NCI-H345 (cell line): ENCODE measurements around the gene INTS6.

Experiments
- DNase-seq: peaks from one replicate; lab custom pipeline; 2025; lab: John Stamatoyannopoulos, UW

INTS6 gene, protein sequence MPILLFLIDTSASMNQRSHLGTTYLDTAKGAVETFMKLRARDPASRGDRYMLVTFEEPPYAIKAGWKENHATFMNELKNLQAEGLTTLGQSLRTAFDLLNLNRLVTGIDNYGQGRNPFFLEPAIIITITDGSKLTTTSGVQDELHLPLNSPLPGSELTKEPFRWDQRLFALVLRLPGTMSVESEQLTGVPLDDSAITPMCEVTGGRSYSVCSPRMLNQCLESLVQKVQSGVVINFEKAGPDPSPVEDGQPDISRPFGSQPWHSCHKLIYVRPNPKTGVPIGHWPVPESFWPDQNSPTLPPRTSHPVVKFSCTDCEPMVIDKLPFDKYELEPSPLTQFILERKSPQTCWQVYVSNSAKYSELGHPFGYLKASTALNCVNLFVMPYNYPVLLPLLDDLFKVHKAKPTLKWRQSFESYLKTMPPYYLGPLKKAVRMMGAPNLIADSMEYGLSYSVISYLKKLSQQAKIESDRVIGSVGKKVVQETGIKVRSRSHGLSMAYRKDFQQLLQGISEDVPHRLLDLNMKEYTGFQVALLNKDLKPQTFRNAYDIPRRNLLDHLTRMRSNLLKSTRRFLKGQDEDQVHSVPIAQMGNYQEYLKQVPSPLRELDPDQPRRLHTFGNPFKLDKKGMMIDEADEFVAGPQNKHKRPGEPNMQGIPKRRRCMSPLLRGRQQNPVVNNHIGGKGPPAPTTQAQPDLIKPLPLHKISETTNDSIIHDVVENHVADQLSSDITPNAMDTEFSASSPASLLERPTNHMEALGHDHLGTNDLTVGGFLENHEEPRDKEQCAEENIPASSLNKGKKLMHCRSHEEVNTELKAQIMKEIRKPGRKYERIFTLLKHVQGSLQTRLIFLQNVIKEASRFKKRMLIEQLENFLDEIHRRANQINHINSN

DNA sequence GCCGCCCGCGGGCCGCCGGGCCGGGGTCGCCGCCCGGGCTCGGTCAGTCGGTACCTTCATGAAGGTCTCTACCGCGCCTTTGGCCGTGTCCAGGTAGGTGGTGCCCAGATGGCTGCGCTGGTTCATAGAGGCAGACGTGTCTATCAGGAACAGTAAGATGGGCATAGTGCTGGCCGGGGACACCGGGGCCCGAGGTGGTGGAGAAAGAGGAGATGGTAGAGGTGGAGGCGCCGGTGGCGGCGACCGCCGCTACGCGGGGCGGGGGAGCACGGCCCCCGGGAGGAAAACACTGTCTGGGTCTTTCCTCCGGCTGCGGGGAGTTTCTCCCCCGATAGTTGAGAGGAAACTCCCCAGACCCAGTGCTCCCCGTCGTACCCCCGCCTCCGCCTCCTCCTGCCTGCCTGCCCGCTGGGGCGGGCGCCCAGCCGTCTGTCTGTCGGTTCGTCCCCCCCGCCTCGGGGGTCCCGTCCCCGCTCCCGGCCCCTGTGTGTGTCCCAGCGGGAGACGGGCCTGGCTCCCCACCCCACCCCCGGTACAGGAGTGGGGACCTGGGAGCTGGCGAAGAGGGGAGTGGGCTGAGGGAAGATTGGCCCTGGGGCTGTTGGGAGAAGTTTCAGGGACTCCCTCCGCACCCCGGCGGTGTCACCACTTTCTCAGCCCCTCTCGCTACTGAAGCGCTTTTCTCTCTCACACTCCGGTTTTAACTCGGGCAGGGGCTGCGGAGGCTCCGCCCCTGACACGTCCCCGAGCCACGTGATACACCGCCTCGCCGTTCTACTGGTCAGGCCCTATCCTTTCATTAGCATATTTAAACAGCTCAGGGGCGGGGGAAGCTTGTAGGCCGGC, at the start of gene INTS6:
TSS of gene INTS6 (minus strand) at position 676 of the 846 bp plus-strand sequence. CDS start at position 165, 511 bp downstream.
- DNase-seq = peak; percentile 98

DNA sequence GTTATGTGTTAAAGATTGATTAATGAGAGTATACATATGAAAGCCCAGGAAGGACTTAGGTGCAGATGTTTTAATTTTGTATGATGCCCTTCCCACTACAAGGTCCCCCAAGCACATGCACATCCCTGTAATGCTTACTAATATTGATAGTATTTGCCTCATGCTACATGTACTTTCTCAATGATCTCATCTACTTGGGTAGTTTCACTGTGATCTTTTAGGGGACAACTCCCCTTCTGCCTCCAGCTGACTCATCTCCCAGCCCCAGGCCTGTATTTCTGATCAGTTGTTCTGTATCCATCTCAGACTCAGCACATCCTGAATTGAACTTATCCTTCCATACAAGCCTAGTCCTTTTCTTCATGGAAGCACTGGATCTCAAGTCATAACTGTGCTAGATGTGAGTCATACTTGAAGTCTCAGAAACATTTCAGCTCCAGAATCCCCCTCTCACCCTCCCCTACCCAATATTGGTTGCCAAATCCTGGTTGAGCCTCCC, 49.4 kb upstream of the INTS6 start:
- DNase-seq = no peak

DNA sequence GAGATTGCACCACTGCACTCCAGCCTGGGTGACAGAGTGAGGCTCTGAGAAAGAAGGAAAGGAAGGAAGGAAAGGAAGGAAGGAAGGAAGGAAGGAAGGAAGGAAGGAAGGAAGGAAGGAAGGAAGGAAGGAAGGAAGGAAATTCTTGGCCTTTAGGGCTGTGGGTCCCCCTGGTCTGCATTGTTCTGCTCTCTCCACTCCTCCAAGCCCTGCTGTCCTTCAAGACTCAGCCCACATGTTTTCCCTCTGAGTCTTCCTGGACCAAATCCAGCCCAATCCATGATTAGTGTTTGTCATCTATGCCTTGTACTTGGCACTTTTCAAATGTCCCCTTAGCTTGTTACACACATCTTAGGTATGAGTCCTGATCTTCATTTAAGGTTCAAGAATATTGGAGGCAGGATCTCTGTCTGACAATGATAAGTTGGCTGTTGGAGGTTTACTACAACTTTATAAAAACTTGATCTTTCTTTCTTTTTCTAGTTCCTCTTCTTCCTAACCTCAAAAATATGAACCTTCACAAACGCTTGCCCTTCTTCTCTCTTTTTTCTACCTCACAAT, 48.8 kb upstream of the INTS6 start:
- DNase-seq = no peak

DNA sequence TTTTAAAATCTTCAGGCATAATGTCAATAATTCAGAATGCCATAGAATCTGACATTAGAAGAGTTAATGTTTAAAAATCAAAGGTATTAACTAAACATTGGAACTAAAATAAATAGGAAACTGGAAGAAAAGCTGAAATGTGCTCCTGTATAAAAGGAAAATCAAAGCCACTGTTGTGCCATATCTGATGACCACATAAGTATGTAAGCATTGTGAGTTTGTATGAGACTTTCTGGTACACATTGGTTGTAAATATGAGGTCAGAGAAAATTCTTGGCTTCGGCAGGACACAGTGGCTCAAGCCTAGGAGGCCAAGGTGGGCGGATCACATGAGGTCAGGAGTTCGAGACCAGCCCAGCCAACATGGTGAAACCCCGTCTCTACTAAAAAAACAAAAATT, 48.3 kb upstream of the INTS6 start:
- no peak for DNase-seq

DNA sequence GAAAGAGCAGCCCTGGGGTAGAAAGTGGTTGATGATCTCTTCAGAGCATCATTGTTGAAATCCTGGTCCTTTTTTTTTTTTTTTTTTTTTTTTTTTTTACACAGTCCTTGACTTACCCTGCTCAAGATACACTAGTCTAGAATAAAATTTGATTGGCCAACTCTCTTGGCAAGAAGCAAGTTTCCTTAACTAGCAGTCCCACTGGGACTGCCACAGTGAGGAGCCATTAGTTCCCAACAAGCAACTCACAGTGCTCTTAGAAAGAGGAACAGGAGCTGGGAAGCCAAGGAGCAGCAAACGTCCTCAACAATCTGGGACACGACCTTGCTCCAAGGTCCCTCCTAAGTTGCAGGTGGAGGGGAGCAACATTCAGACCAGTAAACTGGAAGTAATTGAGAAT, 47.9 kb upstream of the INTS6 start:
- no peak for DNase-seq

DNA sequence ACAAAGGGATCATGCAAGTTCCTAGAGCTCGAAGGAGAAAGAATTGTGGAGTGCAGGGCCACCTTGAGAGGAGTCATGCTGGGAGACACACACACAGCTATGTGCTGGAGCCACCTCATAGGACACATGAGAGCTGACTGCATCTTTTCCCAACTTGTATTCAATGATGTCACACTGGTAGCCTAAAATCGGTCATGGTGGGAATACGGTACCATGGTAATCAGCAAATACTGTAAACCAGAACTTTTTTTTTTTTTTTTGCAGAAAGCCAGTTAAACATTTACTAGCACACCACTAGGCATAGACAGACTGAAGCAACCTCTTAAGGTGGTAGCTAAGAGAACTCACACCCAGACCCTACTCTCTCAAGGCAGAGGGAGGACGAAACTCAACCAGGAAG, 47.0 kb upstream of the INTS6 start:
- DNase-seq = no peak

DNA sequence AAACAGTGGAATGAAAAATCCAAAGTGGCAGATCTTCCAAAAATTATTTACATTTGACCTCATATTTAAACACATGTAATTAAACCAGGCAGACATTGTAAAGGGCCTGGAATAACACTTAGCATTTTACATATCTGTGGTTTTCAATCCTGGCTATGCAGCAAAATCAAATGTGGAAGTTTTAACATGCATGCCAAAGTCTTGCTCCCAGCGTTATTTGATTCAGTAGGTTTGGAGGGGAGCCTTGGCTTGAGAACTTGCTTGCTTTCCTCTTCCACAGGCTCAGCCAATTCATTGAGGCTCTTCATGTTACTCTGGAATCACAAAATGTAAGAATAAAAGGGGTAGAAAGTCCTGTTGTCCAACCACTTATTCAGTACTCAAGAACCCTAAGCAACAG, 42.5 kb upstream of the INTS6 start:
- DNase-seq = no peak

DNA sequence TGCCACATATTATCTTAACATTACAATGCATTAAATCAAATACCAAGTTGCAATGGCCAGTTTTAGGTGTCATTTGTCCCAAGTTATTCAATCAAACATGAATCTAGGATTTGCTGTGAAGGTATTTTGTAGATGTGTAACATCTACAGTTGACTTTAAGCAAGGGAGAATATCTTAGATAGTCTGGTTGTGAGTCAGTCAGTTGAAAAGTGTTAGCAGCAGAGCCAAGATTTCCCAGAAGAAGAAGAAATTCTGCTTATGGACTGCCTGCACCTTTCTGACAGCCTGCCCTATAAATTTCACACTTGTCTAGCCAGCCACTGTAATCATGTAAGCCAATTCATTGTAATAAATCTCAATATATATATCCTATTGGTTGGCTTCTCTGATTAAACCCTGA, 41.3 kb upstream of the INTS6 start:
- no peak for DNase-seq

DNA sequence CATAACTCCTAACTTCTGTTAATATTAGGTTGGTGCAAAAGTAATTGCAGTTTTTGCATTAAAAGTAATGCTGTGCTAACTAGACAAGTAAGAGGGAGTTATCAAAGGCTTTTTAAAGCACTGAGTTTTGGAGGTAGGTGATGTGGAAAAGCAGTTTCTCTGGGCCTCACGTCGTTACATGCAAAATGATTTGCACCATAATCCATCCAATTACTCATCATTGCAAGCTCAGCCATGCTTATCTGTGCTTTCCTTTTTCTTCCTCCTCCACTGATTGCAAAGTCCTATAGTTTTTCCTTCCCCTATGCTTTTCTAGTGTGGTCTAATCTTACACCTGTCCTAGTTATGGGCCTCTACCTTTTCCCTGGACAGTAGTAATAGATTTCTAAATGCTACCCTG, 35.4 kb upstream of the INTS6 start:
- DNase-seq = no peak

DNA sequence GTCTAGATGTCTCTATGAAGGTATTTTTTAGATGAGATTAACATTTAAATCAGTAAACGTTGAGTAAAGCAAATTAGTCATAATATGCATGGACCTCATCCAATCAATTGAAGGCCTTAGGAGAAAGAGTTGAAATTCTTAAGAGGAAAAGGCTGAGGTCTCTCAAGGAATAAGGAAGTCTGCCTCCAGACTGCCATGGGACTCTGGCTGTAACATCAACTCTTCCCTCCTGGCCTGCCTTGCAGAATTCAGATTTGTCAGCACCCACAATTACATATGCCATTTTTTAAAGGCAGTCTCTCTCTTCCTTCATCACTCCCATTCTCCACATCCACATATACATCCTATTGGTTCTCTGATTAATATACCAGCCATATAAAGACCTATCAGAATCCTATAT, 28.8 kb upstream of the INTS6 start:
- no peak for DNase-seq

DNA sequence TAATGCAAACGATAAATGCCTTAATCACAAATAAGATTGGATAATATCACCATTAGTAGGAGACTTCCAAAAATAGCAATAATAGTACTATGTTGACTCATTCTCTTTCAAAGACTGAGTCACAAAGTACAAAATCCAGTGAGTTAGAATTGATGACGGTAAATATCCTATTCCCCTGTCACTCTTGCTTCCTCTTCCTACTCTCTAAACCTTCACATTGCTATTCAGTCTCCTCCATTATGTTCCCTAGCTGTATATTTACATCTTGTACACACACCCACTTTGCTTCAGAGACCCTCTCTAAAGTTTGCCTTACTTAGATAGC, 26.3 kb upstream of the INTS6 start:
- DNase-seq = no peak

DNA sequence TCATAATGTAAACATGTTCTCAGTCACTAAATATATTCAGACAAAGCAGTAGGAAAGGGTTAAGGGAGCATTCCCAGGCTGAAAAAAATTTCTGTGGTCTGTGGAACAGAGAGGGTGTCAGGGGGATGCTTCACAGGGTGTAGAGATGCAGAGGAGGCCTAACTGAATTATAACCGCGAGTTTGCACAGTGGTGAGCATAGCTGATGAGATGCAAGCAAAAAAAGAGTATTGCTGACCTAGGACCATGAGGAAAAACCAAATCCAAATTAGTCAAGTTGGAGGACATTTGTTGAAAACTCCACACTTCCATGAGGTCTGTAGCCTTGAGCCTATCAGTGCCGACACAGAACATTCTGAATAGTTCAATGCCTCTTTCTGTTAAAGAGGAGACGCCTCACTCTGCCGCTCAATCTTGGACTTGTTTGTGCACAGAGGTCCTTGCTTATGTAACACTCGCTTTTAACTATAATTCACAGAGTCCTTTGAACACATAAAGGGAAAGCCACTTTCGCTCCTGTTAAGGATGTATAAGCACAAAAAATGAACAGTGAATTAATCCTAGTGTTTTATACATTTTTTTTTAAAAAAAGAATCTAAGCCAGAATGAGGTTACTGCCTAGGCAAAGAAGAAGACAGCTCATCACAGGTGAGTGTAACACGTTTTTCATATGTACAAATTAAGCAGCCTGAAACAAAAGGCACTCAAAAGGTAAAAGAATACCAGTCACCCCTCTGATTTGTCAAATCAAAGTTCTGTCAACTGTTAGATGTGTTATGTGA, 25.8 kb upstream of the INTS6 start:
- no peak for DNase-seq

DNA sequence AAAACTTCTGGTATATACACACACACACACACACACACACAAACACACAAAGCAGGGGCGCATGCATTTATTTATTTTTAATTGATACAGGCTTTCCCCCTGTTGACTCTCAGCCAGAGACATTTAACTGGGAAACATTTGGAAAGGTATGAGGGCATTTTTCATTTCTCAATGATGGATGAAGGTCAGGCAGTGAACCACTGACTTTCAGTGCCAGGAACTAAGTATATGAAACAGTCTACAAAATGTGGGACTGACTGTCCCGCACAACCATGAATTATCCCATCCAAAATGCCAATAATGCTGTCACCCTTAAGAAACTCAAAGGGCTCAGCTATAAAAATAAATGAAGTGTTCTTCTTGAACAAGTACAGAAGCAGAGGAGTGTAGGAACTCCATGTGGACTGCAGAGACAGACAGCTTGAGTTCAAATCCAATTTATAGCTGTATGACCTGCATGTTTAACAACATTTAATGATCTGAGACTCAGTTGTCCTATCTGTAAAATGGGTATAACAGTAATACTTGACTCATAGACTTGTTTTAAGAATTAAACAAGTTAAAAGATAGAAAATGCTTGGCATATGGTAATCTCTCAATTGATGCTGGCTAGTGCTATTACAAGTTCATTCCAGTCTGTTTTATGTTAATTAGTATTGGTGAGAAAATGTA, 25.0 kb upstream of the INTS6 start:
- no peak for DNase-seq

DNA sequence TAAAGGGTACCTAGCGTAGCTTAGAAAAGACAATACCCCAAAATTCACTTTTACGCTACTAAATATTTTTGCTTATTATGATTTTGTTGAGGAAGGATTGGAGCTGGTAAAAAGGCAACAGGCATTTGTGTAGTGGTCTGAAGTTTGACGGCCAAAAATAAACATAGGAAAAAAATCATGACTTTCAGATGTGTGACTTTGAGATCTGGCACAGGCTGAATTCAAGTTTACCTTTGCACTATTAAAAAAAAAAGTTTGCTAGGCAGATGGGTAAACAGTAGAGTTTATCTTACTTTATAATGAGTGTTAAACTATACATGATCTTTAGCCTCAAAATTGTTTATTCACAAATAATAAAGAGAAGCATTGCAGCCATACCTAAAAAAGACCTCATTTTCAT, 24.3 kb upstream of the INTS6 start:
- no peak for DNase-seq

DNA sequence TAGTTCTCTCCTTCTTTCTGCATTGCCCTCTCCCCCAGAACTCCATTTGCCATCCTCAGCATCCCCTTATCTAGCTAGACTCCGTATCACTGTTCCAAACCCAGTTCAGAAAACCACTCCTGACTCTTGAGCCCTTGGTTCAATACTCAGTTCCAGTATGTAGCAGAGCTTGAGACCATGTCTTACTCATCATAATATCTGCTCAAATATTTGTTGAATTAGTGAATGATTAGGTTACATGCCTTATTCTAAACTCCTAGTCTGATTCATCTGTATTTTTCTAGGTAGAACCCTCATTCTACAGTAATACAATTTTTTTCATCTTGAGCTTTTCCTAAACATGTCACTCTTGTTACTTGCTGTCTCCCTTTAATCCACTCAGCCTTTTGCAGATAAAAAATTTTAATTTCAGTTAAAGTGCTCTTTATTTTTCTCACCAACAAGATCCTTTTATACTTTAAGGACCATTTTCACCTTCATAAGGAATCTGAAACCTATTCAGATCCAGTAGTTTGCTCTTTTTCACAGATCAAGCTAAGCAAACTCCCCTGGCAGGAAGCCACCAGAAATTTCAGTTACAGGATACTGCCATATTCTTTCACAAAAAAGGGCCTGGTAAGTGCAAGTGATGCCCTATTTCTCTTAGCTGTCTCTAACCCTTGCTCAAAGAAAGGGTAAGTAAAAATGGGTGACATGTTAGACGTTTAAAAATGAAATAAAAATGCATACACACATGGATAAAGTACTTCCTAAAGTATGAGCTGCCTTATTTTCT, 23.1 kb upstream of the INTS6 start:
- DNase-seq = no peak

DNA sequence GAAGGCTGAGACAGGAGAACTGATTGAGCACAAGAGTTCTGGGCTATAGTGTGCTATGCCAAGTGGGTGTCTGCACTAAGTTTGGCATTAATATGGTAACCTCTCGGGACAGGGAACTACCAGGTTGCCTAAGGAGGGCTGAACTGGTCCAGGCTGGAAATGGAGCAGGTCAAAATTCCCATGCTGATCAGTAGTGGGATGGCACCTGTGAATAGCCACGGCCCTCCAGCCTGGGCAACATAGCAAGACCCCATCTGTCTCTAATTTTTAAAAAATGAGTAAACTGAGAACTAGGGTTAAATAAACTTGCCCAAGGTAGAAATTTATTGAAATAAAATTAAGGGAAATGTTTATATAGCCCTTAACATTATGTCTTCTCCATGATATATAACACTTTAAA, 17.0 kb upstream of the INTS6 start:
- no peak for DNase-seq

DNA sequence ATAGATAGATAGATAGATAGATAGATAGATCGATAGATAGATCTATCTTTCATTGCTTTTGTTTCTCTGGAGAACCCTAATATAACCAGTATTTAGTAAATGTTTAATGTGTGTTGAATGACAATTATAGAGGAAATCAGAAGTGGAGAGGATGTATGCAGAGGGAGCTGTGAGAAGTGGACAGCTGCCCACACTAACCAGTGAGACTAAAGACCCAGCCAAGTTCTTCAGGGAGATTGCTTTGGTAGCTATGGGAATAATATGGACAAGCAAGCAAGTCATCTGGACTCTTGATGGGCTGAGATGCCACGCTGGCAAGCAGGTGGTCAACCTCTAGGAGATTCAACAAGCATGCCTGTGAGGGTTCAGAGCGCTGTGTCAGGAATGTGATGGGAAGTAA, 14.9 kb upstream of the INTS6 start:
- no peak for DNase-seq

DNA sequence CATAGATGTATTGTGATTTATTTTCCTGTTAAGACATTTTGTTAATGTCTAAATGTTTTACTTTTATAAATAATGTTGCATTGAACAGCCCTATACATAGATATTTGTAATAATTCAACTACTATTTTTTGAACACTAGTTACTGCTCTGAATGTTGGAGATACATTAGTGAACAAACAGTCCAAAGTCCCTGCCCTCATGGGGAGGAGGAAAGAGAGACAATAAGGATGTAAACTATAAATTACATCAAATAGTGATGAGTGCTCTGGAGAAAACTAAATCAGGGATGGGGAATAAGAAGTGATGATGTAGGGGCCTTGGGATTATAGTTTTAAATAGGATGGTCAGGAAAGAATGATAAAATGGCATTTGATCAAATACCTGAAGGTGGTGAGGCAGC, 12.3 kb upstream of the INTS6 start:
- no peak for DNase-seq

DNA sequence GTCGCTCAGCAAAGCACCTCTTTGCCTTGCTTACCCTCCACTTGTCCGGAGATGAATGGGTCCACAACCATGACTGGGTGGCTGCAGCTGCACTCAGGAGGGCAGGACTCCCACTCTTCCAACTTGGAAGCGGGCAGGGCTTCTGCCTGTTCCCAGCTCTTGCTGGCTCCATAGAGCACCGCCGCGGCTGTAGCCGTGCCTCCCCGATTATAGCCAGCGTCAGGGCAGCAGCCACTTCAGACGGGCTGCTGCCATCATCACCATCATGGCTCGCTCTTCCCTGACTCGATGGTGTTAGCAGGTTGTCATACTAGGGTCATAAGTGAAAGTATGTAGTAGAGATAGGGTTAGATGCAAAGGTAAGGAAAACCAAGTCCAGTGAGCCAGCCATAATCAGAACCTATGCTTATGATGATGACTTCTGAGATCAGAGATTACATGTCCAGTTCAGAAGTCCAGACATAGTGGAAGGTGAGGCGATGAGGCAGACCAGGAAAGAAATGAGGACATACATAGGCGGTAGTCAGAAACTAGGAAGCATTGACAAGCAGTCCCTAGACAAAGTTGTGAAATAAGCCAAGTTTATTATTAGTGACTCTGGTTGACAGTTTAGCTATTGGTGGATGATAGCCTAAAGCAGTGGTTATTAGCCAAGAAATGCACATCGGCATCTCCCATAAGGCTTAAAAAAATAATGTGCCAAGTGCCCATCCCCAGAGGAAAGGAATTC, 4.4 kb upstream of the INTS6 start:
- DNase-seq = no peak
